GM13976 (cell line): ENCODE results near the gene ETV3L.

Source experiments
- DNase-seq: peaks from one replicate; pipeline ENCODE4 v3.0.0; 2012; ENCODE audit warnings: low spot score
- CTCF ChIP-seq: IDR thresholded peaks from 2 replicates; pipeline ENCODE4 v1.5.1; 2012; ENCODE audit warnings: borderline replicate concordance, mild to moderate bottlenecking; ENCODE audit not compliant: insufficient read depth; ENCODE audit errors: extremely low read depth, missing control alignments, control extremely low read depth
- in situ Hi-C: fragments of 300-500 bp; cut with MboI; formaldehyde crosslinking; loops from one replicate; pipeline ENCODE4 v1.12.0; 2022; ENCODE audit warnings: low sequenced_read_pairs, mixed read lengths, inconsistent platforms; ENCODE audit not compliant: unreplicated experiment

Gene ETV3L

GRCh38 chr1:157090196-157090647, 9.4 kb downstream of the ETV3L start:
- TF ChIP-seq CTCF, result peak; percentile 96
- in situ Hi-C loops, result no loop called here

GRCh38 chr1:157089789-157090188, 9.8 kb downstream of the ETV3L start:
- in situ Hi-C loops, result no loop called here
- no peak for TF ChIP-seq CTCF
- DNase-seq, result no peak

More at GRCh38 chr1:157090196-157090647, 9.4 kb downstream of the ETV3L start:
- DNase-seq, result peak; percentile 87

- TF ChIP-seq CTCF, result no peak
- in situ Hi-C loops, result no loop called here
- DNase-seq, result no peak
Measured at GRCh38 chr1:157088607-157089006, 11.0 kb downstream of the ETV3L start.

GRCh38 chr1:157087030-157087429, 12.6 kb downstream of the ETV3L start:
- no peak for TF ChIP-seq CTCF
- DNase-seq, result no peak
- in situ Hi-C loops, result no loop called here

- in situ Hi-C loops, result no loop called here
- no peak for DNase-seq
- TF ChIP-seq CTCF, result no peak
Measured at GRCh38 chr1:157086299-157086698, 13.3 kb downstream of the ETV3L start.

GRCh38 chr1:157085421-157085820, 14.2 kb downstream of the ETV3L start:
- DNase-seq, result no peak
- in situ Hi-C loops, result no loop called here
- no peak for TF ChIP-seq CTCF

- no peak for TF ChIP-seq CTCF
- in situ Hi-C loops, result no loop called here
- no peak for DNase-seq
Measured at GRCh38 chr1:157084720-157085119, 14.9 kb downstream of the ETV3L start.
